ENCODE data around the gene KIFC1.

GRCh38 chr6:33443619-33444504 is 52.2 kb downstream of the KIFC1 start:
- TF ChIP-seq POLR2A (IDR thresholded peaks at IDR 0.05; ENCODE audit: low read depth, low read length) (no peak), TAF1 (IDR thresholded peaks at IDR 0.05; ENCODE audit: borderline replicate concordance, low read depth, low read length) (no peak), POLR2AphosphoS5 (IDR thresholded peaks at IDR 0.05; ENCODE audit: low read depth, low read length) (no peak)
